ENCODE measurements around the gene SHMT1.
"Not testable (repeated sequence)": the region's sequence is repeated elsewhere in the genome, so short reads cannot be mapped to it uniquely, and the experiment has no call there.

The SHMT1 gene

GRCh38 chr17:18309202-18309601, 54.1 kb downstream of the SHMT1 start:
- H3K27me3 Mint-ChIP-seq: no peaks in the 10 kb centered on the region
- no peak overlapping the region for H3K27ac Mint-ChIP-seq
- peaks cover 33% of the 10 kb centered on the region for H3K4me1 Mint-ChIP-seq (ENCODE audit: low read depth)
- DNase-seq: no peak
- H3K9me3 Mint-ChIP-seq: no peaks in the 10 kb centered on the region
- H3K4me3 Mint-ChIP-seq: no peak overlapping the region
- peaks cover 87% of the 10 kb centered on the region for H3K36me3 Mint-ChIP-seq (ENCODE audit: low read depth)

- not testable (repeated sequence) for H3K4me1 Mint-ChIP-seq (ENCODE audit: low read depth); H3K9me3 Mint-ChIP-seq; H3K27me3 Mint-ChIP-seq; H3K4me3 Mint-ChIP-seq; H3K27ac Mint-ChIP-seq; DNase-seq
- peaks cover 85% of the 10 kb centered on the region for H3K36me3 Mint-ChIP-seq (ENCODE audit: low read depth)
Observed at GRCh38 chr17:18303206-18303605, 60.1 kb downstream of the SHMT1 start.

- Mint-ChIP-seq H3K36me3 (ENCODE audit: low read depth) (peaks cover 78% of the 10 kb centered on the region), H3K27me3 (no peaks in the 10 kb centered on the region), H3K4me1 (ENCODE audit: low read depth) (no peaks in the 10 kb centered on the region)
Observed at GRCh38 chr17:18300725-18301480, 62.4 kb downstream of the SHMT1 start.

GRCh38 chr17:18298061-18298460, 65.3 kb downstream of the SHMT1 start:
- H3K4me1 Mint-ChIP-seq (ENCODE audit: low read depth); H3K27me3 Mint-ChIP-seq; H3K27ac Mint-ChIP-seq; DNase-seq; H3K4me3 Mint-ChIP-seq; H3K9me3 Mint-ChIP-seq: not testable (repeated sequence)
- H3K36me3 Mint-ChIP-seq (ENCODE audit: low read depth): peaks cover 78% of the 10 kb centered on the region

More at GRCh38 chr17:18300725-18301480, 62.4 kb downstream of the SHMT1 start:
- Mint-ChIP-seq H3K4me3 (no peak overlapping the region), H3K9me3 (no peaks in the 10 kb centered on the region), H3K27ac (no peak overlapping the region)
- no peak for DNase-seq

- Mint-ChIP-seq H3K27ac (peak overlapping the region; percentile 7), H3K27me3 (no peaks in the 10 kb centered on the region), H3K4me1 (ENCODE audit: low read depth) (no peaks in the 10 kb centered on the region), H3K4me3 (no peak overlapping the region), H3K36me3 (ENCODE audit: low read depth) (peaks cover 93% of the 10 kb centered on the region), H3K9me3 (no peaks in the 10 kb centered on the region)
- no peak for DNase-seq
Observed at GRCh38 chr17:18291718-18292540, 71.4 kb downstream of the SHMT1 start.

GRCh38 chr17:18285296-18285695, 78.1 kb downstream of the SHMT1 start:
- Mint-ChIP-seq H3K36me3 (ENCODE audit: low read depth) (peaks cover 94% of the 10 kb centered on the region), H3K4me1 (ENCODE audit: low read depth) (no peaks in the 10 kb centered on the region), H3K27me3 (no peaks in the 10 kb centered on the region), H3K9me3 (no peaks in the 10 kb centered on the region), H3K27ac (peak overlapping the region; percentile 6), H3K4me3 (no peak overlapping the region)
- DNase-seq: no peak

- DNase-seq: no peak
- Mint-ChIP-seq H3K9me3 (no peaks in the 10 kb centered on the region), H3K4me3 (no peak overlapping the region), H3K36me3 (ENCODE audit: low read depth) (peaks cover 92% of the 10 kb centered on the region), H3K4me1 (ENCODE audit: low read depth) (no peaks in the 10 kb centered on the region), H3K27ac (no peak overlapping the region), H3K27me3 (no peaks in the 10 kb centered on the region)
Observed at GRCh38 chr17:18281788-18282187, 81.6 kb downstream of the SHMT1 start.

- Mint-ChIP-seq H3K27me3 (no peaks in the 10 kb centered on the region), H3K9me3 (no peaks in the 10 kb centered on the region), H3K4me3 (no peak overlapping the region), H3K36me3 (ENCODE audit: low read depth) (peaks cover 93% of the 10 kb centered on the region), H3K27ac (peak overlapping the region; percentile 38), H3K4me1 (ENCODE audit: low read depth) (no peaks in the 10 kb centered on the region)
- no peak for DNase-seq
Observed at GRCh38 chr17:18280766-18281371, 82.5 kb downstream of the SHMT1 start.

- DNase-seq: no peak
- Mint-ChIP-seq H3K4me3 (no peak overlapping the region), H3K27ac (no peak overlapping the region), H3K27me3 (no peaks in the 10 kb centered on the region), H3K4me1 (ENCODE audit: low read depth) (no peaks in the 10 kb centered on the region), H3K36me3 (ENCODE audit: low read depth) (peaks cover 93% of the 10 kb centered on the region), H3K9me3 (no peaks in the 10 kb centered on the region)
Observed at GRCh38 chr17:18280249-18280648, 83.1 kb downstream of the SHMT1 start.

- no peak overlapping the region for H3K27ac Mint-ChIP-seq
- H3K4me1 Mint-ChIP-seq (ENCODE audit: low read depth): no peaks in the 10 kb centered on the region
- H3K36me3 Mint-ChIP-seq (ENCODE audit: low read depth): peaks cover 92% of the 10 kb centered on the region
- no peak overlapping the region for H3K4me3 Mint-ChIP-seq
- H3K27me3 Mint-ChIP-seq: no peaks in the 10 kb centered on the region
- DNase-seq: no peak
- no peaks in the 10 kb centered on the region for H3K9me3 Mint-ChIP-seq
Observed at GRCh38 chr17:18278867-18279266, 84.5 kb downstream of the SHMT1 start.

Measured in activated T-cell treated with anti-CD3 and anti-CD28 coated beads, Interleukin-2, amount 50 U/mL, for 24 hours (primary cell).